Muscle of leg (tissue), 11 donors: ENCODE measurements around the gene ODAD4. TPM values are rescaled to one million over a fixed set of nuclear protein-coding genes. Genes with fewer than 3 reads are reported as not detected.
"Not testable (repeated sequence)": the region's sequence is repeated elsewhere in the genome, so short reads cannot be mapped to it uniquely, and the experiment has no call there.

Source experiments
- DNase-seq: peaks from one replicate; pipeline ENCODE4 v3.0.0; 2013
- H3K27ac ChIP-seq: one replicate; pipeline ENCODE4 v1.5.1; 2013; ENCODE audit warnings: mild to moderate bottlenecking, low read length, control low read depth
- H3K27me3 ChIP-seq: one replicate; pipeline ENCODE4 v1.6.1; 2013; ENCODE audit warnings: low read length; ENCODE audit not compliant: control insufficient read depth, insufficient read depth
- H3K36me3 ChIP-seq: one replicate; pipeline ENCODE4 v1.6.1; 2013; ENCODE audit warnings: low read length; ENCODE audit not compliant: control insufficient read depth, insufficient read depth
- H3K4me1 ChIP-seq: one replicate; pipeline ENCODE4 v1.6.1; 2013; ENCODE audit warnings: low read length; ENCODE audit not compliant: control insufficient read depth, insufficient read depth
- H3K4me3 ChIP-seq: one replicate; pipeline ENCODE4 v1.5.1; 2013; ENCODE audit warnings: low read length, control low read depth
- H3K9me3 ChIP-seq: replicated peaks from 2 replicates; pipeline ENCODE4 v1.6.1; 2013; ENCODE audit warnings: low read depth, low read length; ENCODE audit not compliant: control insufficient read depth
- WGBS: methylation state at CpG from one replicate; pipeline ENCODE4 v1.1.5; 2013; ENCODE audit warnings: missing lambda C conversion rate; ENCODE audit not compliant: insufficient coverage; 5-methylcytosine and 5-hydroxymethylcytosine counted together
- polyA plus RNA-seq, 8 donors: library from polyadenylated mRNA; unstranded; fragments of 120-200 nt; gene quantifications; one replicate each; pipeline versions ENCODE4 v1.2.1 to v1.2.3, GENCODE V29; 2013; ENCODE audit warnings: inconsistent platforms in 1 of 8, low replicate concordance in 1 of 8; ENCODE audit not compliant: insufficient read length in 8 of 8, insufficient read depth in 1 of 8
- total RNA-seq: library from RNA; stranded (reverse); fragments of 120-200 nt; gene quantifications from one replicate; pipeline ENCODE4 v1.2.4, GENCODE V29; 2013

ODAD4 gene
- total and polyA plus RNA-seq, 9 donors: 0.44 to 1.9 (median 0.95) TPM

DNA sequence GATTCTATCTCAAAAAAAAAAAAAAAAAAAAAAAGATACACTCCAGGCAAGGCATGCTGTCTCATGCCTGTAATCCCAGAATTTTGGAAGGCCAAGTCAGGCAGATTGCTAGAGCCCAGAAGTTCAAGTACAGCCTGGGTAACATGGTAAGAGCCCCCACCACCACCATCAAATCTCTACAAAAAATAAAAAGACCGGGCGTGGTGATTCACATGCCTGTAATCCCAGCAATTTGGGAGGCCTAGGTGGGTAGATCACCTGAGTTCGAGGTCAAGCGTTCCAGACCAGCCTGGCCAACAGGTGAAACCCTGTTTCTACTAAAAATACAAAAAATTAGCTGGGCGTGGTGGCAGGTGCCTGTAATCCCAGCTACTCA, 9.8 kb upstream of the ODAD4 start:
- Histone ChIP-seq H3K4me3 (no peak overlapping the region), H3K27ac (no peak overlapping the region), H3K36me3 (peaks cover 3% of the 10 kb centered on the region), H3K4me1 (peaks cover 31% of the 10 kb centered on the region), H3K27me3 (no peaks in the 10 kb centered on the region), H3K9me3 (no peaks in the 10 kb centered on the region)
- DNase-seq: no peak
- WGBS: no CpG with 5 or more reads among the region's 5 CpGs

DNA sequence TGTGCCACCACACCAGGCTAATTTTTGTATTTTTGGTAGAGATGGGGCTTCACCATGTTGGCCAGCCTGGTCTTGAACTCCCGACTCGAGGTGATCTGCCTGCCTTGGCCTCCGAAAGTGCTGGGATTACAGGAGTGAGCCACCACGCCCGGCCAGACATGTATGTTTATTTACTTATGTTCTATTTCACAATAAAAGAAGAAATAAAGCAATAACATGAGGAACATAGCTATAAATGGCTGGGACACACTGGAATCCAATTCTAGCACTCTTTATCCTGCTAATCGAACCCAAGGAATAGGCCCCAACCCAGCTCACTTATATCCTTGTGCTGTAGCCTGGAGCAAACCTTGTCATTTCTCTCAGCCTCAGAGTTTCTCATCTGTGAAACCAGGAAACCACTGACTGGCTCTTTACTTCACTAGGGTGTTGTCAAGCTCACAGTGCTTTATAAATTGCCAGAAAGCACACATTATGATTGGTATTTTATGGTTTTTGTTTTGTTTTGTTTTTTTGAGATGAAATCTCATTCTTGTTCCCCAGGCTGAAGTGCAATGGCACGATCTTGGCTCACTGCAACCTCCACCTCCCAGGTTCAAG, 4.3 kb upstream of the ODAD4 start:
- Histone ChIP-seq H3K4me3 (no peak overlapping the region), H3K27me3 (no peaks in the 10 kb centered on the region), H3K36me3 (no peaks in the 10 kb centered on the region), H3K27ac (no peak overlapping the region), H3K4me1 (peaks cover 8% of the 10 kb centered on the region), H3K9me3 (no peaks in the 10 kb centered on the region)
- no CpG with 5 or more reads among the region's 7 CpGs for WGBS
- no peak for DNase-seq

DNA sequence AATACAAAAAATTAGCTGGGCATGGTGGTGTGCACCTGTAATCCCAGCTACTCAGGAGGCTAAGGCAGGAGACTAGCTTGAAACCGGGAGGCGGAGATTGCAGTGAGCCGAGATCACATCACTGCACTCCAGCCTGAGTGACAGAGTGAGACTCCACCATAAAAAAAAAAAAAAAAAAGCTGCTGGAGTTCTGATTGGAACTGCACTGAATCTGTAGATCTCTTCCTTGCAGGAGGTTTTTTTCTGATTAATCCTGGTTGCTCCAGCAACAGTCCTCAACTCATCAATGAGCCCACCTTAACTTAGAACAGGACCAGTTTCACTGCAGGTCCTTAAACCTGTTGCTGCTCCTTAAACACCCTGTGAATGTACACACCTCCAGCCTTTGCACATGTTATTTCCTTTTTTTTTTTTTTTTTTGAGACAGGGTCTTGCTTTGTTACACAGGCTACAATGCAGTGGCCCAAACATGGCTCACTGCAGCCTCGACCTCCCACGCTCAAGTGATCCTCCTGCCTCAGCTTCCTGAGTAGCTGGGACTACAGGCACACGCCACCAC, 1.6 kb upstream of the ODAD4 start:
- no peak for DNase-seq
- Histone ChIP-seq H3K9me3 (no peaks in the 10 kb centered on the region), H3K4me1 (peaks cover 9% of the 10 kb centered on the region), H3K36me3 (no peaks in the 10 kb centered on the region), H3K27me3 (no peaks in the 10 kb centered on the region), H3K4me3 (no peak overlapping the region), H3K27ac (no peak overlapping the region)
- 87% methylated on average over 3 of the region's 6 CpGs for WGBS

DNA sequence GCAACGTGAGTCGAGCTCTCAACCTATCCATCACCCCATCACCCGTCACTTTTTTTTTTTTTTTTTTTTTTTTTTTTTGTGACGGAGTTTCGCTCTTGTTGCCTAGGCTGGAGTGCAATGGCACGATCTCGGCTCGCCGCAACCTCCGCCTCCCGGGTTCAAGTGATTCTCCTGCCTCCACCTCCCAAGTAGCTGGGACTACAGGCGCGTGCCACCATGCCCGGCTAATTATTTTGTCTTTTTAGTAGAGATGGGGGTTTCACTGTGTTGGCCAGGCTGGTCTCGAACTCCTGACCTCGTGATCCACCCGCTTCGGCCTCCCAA, 378 bp downstream of the ODAD4 start:
- H3K36me3 ChIP-seq, H3K4me1 ChIP-seq, H3K27me3 ChIP-seq, DNase-seq, H3K9me3 ChIP-seq: not testable (repeated sequence)
- peak overlapping the region; percentile 93 for H3K27ac ChIP-seq
- WGBS: 67% methylated on average over 10 of the region's 18 CpGs
- H3K4me3 ChIP-seq: peak overlapping the region; percentile 68

DNA sequence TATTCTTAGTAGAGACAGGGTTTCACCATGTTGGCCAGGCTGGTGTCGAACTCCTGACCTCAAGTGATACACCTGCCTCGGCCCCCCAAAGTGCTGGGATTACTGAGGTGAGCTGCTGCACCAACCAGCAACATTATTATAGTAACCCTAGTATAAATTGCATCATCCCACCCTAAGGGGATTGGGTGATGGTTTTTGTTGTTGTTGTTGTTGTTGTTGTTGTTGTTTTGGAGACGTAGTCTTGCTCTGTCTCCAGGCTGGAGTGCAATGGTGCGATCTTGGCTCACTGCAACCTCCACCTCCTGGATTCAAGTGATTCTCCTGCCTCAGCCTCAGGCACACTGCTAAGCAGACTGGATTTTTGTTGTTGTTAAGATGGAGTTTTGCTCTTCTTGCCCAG, 1.3 kb downstream of the ODAD4 start:
- H3K4me1 ChIP-seq, H3K27ac ChIP-seq, H3K4me3 ChIP-seq, H3K27me3 ChIP-seq, H3K9me3 ChIP-seq, H3K36me3 ChIP-seq, DNase-seq: not testable (repeated sequence)
- WGBS: 80% methylated on average over 1 of the region's 4 CpGs

DNA sequence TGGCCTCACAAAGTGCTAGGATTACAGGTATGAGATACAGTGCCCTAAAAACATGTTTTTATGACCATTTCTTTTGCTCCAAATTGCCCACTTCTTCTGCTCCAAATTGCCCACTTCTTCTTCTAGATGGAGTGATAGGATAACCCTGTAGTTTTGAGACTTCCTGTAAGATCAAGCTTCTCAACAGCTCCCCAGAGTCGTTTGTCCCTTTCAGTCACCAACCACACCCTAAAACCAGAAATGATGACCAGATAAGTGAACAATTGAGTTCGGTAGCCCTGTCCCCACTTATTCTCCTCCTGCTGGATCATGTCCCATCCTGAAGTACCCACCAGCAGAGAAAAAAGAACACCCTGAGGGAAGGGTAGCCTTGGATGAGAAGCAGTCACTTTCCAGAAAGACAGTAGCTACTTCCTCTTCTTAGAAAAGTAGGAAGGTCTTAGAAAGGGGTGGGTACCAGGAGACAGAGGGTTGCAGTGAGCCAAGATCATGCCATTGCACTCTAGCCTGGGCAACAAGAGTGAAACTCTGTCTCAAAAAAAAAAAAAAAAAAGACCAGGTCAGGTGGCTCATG, 2.5 kb downstream of the ODAD4 start:
- no peak overlapping the region for H3K27ac ChIP-seq
- no peaks in the 10 kb centered on the region for H3K27me3 ChIP-seq
- peaks cover 2% of the 10 kb centered on the region for H3K36me3 ChIP-seq
- H3K4me1 ChIP-seq: peaks cover 9% of the 10 kb centered on the region
- WGBS: no CpG with 5 or more reads among the region's 2 CpGs
- H3K4me3 ChIP-seq: no peak overlapping the region
- DNase-seq: peak; percentile 27
- no peaks in the 10 kb centered on the region for H3K9me3 ChIP-seq

DNA sequence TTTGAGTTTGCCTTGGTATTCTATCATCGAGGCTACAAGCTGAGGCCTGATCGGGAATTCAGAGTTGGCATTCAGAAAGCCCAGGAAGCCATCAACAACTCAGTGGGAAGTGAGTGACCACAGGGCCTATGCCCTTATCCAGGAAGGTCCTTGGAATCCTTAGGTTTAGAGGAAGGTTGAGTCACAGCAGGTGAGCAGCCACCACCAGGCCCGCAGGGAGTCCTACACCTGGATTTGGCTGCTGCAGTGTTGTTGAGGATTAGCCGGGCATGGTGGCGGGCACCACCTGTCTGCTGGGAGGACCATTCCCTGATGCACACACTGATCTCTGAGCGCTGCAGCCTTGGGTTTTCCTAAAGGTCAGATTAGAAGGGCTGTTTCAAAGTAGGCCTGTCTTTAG, 5.2 kb downstream of the ODAD4 start:
- 88% methylated on average over 6 of the region's 6 CpGs for WGBS
- H3K27me3 ChIP-seq: no peaks in the 10 kb centered on the region
- peaks cover 6% of the 10 kb centered on the region for H3K4me1 ChIP-seq
- no peak for DNase-seq
- H3K9me3 ChIP-seq: no peaks in the 10 kb centered on the region
- H3K36me3 ChIP-seq: peaks cover 2% of the 10 kb centered on the region
- H3K4me3 ChIP-seq: no peak overlapping the region
- no peak overlapping the region for H3K27ac ChIP-seq

DNA sequence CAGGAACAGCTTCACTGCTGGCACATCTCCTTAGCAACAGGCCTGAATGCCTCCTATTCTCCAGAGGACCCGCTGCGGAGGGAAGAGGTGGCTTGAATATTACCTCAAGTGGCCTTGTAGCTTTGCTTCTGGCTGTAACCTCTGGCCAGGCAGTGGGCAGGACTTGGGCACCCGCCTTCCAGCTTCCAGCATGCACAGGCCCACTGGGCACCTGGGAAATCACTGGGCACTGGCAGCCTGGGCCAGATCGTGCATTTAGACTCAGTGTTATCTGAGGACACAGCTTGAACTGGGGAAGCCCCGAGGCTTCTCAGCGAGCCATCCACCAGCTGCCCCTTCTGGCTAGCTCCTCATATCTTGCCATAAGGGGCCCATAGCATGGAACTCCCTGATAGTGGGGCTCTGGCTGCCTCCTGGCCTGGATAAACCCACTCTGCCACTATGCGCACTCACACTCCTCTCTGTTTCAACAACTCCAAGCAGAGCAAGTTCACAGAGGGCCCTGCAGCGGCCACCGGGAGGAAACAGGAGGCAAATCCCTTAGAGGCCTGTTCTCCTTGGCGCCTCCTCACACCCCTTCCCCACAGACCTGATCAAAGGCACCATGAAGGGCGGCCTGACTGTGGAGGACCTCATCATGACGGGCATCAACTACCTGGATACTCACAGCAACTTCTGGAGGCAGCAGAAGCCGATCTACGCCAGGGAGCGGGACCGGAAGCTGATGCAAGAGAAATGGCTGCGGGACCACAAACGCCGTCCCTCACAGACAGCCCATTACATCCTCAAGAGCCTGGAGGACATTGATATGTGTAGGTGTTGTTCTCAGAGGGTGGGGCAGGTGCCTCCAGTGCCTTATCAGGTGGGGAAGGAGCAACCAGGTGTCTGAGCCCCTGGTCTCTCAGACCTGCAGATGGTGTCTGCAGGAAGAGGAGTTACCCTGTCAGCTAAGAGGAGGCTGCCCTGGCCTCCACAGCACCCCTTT, 7.8 kb downstream of the ODAD4 start:
- H3K27me3 ChIP-seq: no peaks in the 10 kb centered on the region
- no peaks in the 10 kb centered on the region for H3K4me1 ChIP-seq
- no peak overlapping the region for H3K27ac ChIP-seq
- H3K9me3 ChIP-seq: no peaks in the 10 kb centered on the region
- 86% methylated on average over 9 of the region's 19 CpGs for WGBS
- DNase-seq: no peak
- H3K36me3 ChIP-seq: peaks cover 2% of the 10 kb centered on the region
- H3K4me3 ChIP-seq: no peak overlapping the region

DNA sequence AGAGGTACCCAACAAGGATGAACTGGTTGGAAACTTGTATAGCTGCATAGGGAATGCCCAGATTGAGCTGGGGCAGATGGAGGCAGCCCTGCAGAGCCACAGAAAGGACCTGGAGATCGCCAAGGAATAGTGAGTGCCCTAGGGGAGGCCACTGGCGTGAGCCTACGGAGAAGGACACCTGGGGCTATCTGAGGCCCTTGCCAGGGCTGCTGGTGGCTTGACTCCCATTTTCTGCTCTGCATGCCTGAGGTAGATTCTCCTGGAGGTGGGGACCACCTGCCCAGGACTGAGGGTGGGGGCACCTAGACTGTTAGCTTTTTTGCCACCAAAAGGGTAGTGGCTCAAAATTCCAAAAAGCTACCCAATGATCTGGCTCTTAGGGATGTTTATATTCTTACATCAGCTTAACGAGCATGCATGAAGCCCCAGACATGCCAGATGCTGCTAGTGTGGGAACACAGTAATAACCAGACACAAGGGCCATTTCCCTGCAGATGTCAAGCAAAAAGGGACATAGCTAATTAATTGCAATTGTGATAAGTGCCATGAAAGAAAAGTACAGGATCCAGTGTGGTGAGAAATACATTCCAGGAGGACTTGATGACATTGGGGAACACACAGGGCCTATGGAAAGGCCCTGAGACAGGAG, 8.8 kb downstream of the ODAD4 start:
- Histone ChIP-seq H3K9me3 (no peaks in the 10 kb centered on the region), H3K4me1 (no peaks in the 10 kb centered on the region), H3K27ac (no peak overlapping the region), H3K27me3 (no peaks in the 10 kb centered on the region), H3K36me3 (peaks cover 2% of the 10 kb centered on the region), H3K4me3 (no peak overlapping the region)
- WGBS: 87% methylated on average over 4 of the region's 4 CpGs
- DNase-seq: no peak

DNA sequence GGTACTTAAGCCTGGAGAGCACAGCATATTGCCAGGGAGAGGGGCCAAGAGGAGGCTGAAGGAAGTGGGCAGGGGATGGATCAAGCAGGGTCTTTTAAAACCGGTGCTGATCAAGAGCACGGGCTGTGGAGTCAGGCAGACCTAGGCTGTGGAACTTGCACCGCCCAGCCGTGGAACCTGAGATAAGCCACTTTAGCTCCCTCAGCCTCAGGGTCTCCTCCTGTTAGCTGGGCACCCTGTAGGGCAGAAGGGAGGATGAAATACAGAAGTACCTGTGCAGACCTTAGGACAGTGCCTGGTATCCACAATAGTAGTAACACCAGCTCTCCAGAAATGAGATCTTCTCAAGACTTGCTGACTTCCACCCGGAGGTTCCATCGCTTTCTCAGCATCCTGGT, 9.3 kb downstream of the ODAD4 start:
- 86% methylated on average over 5 of the region's 6 CpGs for WGBS
- Histone ChIP-seq H3K36me3 (peaks cover 2% of the 10 kb centered on the region), H3K4me1 (no peaks in the 10 kb centered on the region), H3K27ac (no peak overlapping the region), H3K4me3 (no peak overlapping the region), H3K27me3 (no peaks in the 10 kb centered on the region), H3K9me3 (no peaks in the 10 kb centered on the region)
- no peak for DNase-seq
